HG03196 (cell line): ENCODE data around the gene ST6GALNAC5.

ENCODE experiments used
- ATAC-seq: cut with Tn5 transposase; IDR thresholded peaks from one replicate; pipeline ENCODE4 v1.9.1; 2021; ENCODE audit not compliant: unreplicated experiment

The ST6GALNAC5 gene

GRCh38 chr1:77096496-77097255 lies 229.4 kb downstream of the ST6GALNAC5 start:
- no peak for ATAC-seq

- no peak for ATAC-seq
Measured at GRCh38 chr1:77100875-77101274, 233.6 kb downstream of the ST6GALNAC5 start.

GRCh38 chr1:77103486-77103885 lies 236.2 kb downstream of the ST6GALNAC5 start:
- no peak for ATAC-seq

- no peak for ATAC-seq
Measured at GRCh38 chr1:77104672-77105071, 237.4 kb downstream of the ST6GALNAC5 start.
